Measurements from ENCODE around the gene KRTAP17-1. TPM values are rescaled to one million over a fixed set of nuclear protein-coding genes. Genes with fewer than 3 reads are reported as not detected.

KRTAP17-1 gene
- total RNA-seq, 2 donors from 2014 or later, result not detected

DNA sequence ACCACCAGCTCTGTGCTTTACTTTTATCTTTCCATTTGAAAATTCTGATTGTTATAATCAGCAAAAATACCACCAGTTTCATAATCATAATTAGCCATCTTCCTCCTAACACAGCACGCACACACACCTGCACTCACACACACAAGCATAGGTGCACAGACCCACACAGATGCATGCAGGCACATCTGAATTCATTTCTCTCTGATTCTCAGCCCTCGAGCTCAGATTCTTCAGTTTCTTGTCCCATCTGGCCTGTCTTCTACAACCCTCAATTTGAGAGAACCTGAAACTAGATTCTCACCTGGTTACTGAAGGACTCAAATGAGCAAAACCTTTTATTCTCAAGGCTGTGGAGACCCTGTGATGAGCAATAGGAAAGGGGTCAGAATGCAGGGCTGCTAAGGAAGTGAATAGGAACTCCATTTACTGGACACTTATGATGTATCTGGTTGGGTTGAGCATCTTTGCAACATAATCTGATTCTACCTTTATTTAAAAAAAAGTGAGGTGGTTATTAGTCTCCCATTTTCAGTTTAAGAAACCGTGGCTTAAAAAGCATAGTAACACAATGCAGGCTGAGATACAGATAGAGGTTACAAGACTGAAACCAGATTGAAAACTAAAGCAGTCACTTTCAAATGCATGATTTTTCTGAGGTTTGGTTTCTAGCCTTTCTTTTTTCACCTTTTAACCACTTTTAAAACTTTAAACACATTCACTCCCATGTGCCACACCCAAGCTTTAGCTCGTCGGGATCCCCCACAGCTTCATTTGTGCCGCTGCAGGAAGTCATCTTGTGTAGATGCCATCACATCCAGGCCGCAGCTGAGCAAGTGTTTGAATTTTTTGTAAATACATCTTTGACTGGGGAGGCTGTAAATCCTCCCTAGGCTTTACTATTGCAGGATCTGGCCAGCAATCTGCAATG lies 25.7 kb upstream of the KRTAP17-1 start:
- Histone ChIP-seq H3K4me3 (no peak overlapping the region), H3K27ac (no peak overlapping the region), H3K9ac (ENCODE audit: low read depth in 2 of 2, low read length in 2 of 2) (no peak overlapping the region), H3K9me3 (no peaks in the 10 kb centered on the region), H3K4me1 (no peaks in the 10 kb centered on the region), H3K27me3 (no peaks in the 10 kb centered on the region), H3K36me3 (no peaks in the 10 kb centered on the region)
- intact Hi-C loops (cut with DNase I), result no loop called here
- DNase-seq, result no peak
- TF ChIP-seq, protein P1, sequence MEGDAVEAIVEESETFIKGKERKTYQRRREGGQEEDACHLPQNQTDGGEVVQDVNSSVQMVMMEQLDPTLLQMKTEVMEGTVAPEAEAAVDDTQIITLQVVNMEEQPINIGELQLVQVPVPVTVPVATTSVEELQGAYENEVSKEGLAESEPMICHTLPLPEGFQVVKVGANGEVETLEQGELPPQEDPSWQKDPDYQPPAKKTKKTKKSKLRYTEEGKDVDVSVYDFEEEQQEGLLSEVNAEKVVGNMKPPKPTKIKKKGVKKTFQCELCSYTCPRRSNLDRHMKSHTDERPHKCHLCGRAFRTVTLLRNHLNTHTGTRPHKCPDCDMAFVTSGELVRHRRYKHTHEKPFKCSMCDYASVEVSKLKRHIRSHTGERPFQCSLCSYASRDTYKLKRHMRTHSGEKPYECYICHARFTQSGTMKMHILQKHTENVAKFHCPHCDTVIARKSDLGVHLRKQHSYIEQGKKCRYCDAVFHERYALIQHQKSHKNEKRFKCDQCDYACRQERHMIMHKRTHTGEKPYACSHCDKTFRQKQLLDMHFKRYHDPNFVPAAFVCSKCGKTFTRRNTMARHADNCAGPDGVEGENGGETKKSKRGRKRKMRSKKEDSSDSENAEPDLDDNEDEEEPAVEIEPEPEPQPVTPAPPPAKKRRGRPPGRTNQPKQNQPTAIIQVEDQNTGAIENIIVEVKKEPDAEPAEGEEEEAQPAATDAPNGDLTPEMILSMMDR (IDR thresholded peaks at IDR 0.05), result no peak

DNA sequence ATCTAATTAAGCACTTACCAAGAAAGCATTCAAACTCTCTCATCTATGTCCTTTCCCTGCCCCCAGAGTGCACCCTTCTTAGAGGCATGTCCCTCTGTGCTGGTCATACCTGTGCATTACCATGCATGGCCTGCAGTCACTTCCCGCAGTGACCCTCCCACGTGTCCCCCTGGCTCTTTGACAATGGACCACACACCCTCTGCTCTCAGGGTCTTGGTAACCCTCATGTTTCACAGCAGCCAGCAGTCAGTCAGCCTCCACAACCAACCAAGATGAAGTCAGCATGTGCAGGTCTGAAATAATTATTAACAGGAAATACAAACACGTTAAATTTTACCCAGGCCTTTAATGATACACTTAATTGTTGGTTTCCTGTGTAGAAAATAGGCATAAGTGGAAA lies 25.0 kb upstream of the KRTAP17-1 start:
- Histone ChIP-seq H3K4me1 (no peaks in the 10 kb centered on the region), H3K27ac (no peak overlapping the region), H3K4me3 (no peak overlapping the region), H3K27me3 (no peaks in the 10 kb centered on the region), H3K9ac (ENCODE audit: low read depth in 2 of 2, low read length in 2 of 2) (no peak overlapping the region), H3K36me3 (no peaks in the 10 kb centered on the region), H3K9me3 (no peaks in the 10 kb centered on the region)
- TF ChIP-seq, protein P1 (IDR thresholded peaks at IDR 0.05), result no peak
- DNase-seq, result no peak
- intact Hi-C loops (cut with DNase I), result no loop called here

DNA sequence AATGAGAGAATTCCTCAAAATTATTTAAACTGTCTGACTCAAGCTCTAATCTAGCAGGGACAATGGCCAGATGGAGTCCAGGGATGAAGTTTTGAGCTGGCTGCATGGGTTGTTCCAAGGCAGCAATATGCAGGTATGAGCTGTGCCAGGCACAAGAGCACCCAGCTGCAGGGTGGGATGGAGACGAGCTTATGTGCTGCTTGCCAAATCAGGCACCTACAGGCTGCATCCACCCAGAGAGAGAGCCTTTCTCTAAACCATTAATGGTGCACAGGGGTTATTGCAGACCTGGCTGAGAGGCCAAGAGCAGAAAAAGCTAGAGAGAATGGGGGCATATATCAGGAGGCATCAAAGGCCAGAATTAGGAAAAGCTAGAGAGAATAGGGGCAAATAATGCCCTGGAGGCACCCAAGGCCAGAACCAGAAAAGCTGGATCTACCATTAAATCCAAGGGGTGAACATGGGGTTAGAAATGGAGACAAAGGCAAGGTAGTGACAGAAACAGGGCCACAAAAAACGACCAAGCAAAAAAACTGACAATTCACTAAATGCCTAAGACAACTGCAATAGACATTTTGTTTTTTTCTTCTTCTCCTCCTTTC lies 24.2 kb upstream of the KRTAP17-1 start:
- Histone ChIP-seq H3K9me3 (no peaks in the 10 kb centered on the region), H3K9ac (ENCODE audit: low read depth in 2 of 2, low read length in 2 of 2) (no peak overlapping the region), H3K27me3 (no peaks in the 10 kb centered on the region), H3K36me3 (no peaks in the 10 kb centered on the region), H3K4me1 (no peaks in the 10 kb centered on the region), H3K4me3 (no peak overlapping the region), H3K27ac (no peak overlapping the region)
- DNase-seq, result no peak
- intact Hi-C loops (cut with DNase I), result no loop called here
- TF ChIP-seq, protein P1 (IDR thresholded peaks at IDR 0.05), result no peak

DNA sequence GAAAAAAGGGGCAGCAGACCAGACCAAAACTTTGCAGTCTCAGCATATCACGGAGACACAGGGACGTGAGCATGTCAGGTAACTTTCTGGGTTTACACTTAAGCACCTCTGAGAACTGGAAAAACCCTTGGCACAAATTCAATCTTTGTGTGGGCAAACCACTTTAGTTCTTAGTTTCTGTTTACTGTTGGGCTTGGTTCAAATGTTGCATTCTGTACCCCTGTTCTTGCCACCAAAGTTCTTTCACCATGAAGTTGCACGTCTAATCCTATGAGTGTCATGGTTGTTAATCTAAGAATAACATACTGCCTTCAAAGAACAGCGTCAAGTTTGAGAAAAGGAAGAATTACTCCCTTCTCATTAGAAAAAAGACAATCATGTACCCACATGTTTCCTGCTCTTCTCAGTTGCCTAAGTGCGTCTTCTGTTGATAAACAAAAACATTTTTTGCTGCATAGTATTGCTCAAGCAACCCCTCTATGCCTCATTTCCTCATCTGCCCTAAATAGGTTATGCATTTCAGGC lies 23.5 kb upstream of the KRTAP17-1 start:
- TF ChIP-seq, protein P1 (IDR thresholded peaks at IDR 0.05), result no peak
- H3K9me3 ChIP-seq, result no peaks in the 10 kb centered on the region
- H3K36me3 ChIP-seq, result no peaks in the 10 kb centered on the region
- H3K4me1 ChIP-seq, result no peaks in the 10 kb centered on the region
- DNase-seq, result no peak
- H3K9ac ChIP-seq (ENCODE audit: low read depth in 2 of 2, low read length in 2 of 2), result no peak overlapping the region
- intact Hi-C loops (cut with DNase I), result no loop called here
- H3K4me3 ChIP-seq, result no peak overlapping the region
- H3K27ac ChIP-seq, result no peak overlapping the region
- H3K27me3 ChIP-seq, result no peaks in the 10 kb centered on the region

DNA sequence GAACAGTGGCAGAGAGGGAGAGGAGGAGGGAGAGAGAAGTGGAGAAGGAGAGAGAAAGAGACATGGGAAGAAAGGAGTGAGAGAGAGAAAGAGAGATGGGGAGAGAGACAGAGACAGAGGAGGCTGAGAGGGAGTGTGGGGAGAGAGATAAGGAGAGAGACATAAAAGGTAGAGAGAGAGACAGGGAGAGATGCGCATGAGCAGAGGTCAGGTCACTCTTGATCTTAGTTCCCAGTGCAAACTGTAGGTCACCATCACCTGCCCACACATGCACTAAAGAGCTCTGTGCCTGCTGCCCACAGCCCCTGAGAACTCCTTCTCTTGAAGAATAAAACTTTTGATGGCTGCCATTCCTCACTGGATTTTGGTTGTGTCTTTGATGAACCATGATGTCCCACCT lies 20.2 kb upstream of the KRTAP17-1 start:
- H3K4me3 ChIP-seq, result no peak overlapping the region
- H3K27ac ChIP-seq, result no peak overlapping the region
- no peaks in the 10 kb centered on the region for H3K27me3 ChIP-seq
- DNase-seq, result no peak
- H3K36me3 ChIP-seq, result no peaks in the 10 kb centered on the region
- TF ChIP-seq, protein P1 (IDR thresholded peaks at IDR 0.05), result no peak
- H3K9me3 ChIP-seq, result no peaks in the 10 kb centered on the region
- no peak overlapping the region for H3K9ac ChIP-seq (ENCODE audit: low read depth in 2 of 2, low read length in 2 of 2)
- H3K4me1 ChIP-seq, result no peaks in the 10 kb centered on the region
- intact Hi-C loops (cut with DNase I), result no loop called here
